GM12892 (cell line): ENCODE results near the gene HSPA1B.

Experiments used
- POLR2A ChIP-seq: IDR thresholded peaks from 2 replicates; pipeline ENCODE4 v1.6.1; 2011; ENCODE audit warnings: low read depth, low read length, control low read depth
- POLR2AphosphoS5 ChIP-seq: IDR thresholded peaks from 2 replicates; pipeline ENCODE4 v1.6.1; 2011; ENCODE audit warnings: low read depth, low read length, control low read depth

DNA sequence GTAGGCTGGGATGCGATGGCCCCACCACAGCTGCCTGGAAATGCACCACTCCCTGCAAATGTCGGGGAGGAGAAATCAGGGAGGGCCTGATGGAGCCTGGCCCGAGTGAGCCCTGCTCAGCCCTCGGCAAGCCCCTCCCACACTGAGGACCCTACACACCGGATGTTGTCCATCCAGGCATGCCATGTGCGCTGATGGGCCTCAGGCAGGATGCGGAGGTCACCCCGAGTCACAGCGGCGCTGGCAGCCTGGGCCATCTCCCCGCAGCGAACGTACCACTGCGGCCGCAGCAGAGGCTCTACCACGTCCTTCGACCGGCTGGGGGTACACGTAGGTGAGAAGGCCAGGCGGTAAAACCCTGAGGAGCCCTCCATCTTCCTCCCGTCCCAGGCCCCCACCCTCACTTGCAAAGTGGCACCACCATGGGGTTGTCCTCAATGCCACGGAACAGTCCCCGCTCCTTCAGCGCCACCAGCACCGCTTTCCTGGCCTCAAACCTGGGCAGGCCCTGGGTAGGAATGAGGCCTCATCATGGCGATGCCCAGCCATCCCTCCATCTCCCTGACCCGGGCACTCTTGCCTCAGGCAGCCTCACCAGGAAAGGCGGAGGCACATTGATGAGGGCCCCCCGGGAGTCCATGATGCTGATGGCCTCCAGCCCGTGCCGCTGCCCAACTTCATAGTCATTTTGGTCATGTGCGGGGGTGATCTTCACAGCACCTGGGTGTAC lies 45.2 kb upstream of the HSPA1B start:
- TF ChIP-seq POLR2A (no peak), POLR2AphosphoS5 (no peak)
